ENCODE measurements around the gene KY.

DNA sequence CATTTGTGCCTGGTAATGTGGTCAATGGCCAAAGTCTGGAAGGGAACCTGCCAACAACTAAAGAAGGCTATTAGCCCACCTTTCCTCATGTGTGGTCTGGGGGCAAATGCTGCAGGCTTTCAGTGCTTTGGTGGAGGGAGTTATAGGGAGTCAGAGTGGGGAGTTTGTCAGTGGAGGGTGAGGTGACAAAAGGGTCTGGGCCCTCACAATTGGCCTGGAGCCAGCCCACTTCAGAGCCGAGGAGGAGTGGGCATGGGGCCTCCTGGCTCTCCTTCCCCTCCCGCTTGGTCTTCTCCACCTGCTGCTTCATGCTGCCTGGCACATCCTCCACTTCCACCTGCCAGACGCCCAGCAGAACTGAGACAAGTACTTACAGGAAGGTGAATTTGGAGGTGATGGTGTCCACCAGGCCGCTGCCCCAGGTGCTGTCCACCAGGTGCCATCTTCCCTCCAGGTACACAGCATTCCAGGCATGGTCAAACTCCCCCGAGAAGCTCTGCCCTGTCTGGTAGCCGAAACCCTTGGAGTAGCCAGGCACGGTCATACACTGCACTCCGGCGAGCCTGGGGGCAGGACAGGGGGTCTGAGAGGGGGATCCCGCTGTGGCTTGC, 40.9 kb downstream of the KY start:
- TF ChIP-seq, protein P1, sequence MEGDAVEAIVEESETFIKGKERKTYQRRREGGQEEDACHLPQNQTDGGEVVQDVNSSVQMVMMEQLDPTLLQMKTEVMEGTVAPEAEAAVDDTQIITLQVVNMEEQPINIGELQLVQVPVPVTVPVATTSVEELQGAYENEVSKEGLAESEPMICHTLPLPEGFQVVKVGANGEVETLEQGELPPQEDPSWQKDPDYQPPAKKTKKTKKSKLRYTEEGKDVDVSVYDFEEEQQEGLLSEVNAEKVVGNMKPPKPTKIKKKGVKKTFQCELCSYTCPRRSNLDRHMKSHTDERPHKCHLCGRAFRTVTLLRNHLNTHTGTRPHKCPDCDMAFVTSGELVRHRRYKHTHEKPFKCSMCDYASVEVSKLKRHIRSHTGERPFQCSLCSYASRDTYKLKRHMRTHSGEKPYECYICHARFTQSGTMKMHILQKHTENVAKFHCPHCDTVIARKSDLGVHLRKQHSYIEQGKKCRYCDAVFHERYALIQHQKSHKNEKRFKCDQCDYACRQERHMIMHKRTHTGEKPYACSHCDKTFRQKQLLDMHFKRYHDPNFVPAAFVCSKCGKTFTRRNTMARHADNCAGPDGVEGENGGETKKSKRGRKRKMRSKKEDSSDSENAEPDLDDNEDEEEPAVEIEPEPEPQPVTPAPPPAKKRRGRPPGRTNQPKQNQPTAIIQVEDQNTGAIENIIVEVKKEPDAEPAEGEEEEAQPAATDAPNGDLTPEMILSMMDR (IDR thresholded peaks at IDR 0.05), result no peak
- TF ChIP-seq POLR2AphosphoS5 (IDR thresholded peaks at IDR 0.05), result no peak

Data from breast epithelium (tissue), 3 donors.